ENCODE results near the gene AMDHD2.
A peak's percentile ranks its signal among the peaks of the same experiment; 100 is the strongest.
"Not testable (repeated sequence)": the region's sequence is repeated elsewhere in the genome, so short reads cannot be mapped to it uniquely, and the experiment has no call there.

Gene AMDHD2

GRCh38 chr16:2479996-2480395, 40.2 kb upstream of the AMDHD2 start:
- not testable (repeated sequence) for H2BK5ac ChIP-seq (ENCODE audit: low read depth, low read length, poor library complexity, severe bottlenecking); H4K8ac ChIP-seq (ENCODE audit: low read length)
- WGBS = 94% methylated on average over 10 of the region's 10 CpGs

GRCh38 chr16:2480948-2481347, 39.2 kb upstream of the AMDHD2 start:
- WGBS = 92% methylated on average over 12 of the region's 12 CpGs
- no peak overlapping the region for H3K4me3 ChIP-seq (ENCODE audit: insufficient read depth in 1 of 2, low read depth in 1 of 2, low read length in 2 of 2)

More at GRCh38 chr16:2479996-2480395, 40.2 kb upstream of the AMDHD2 start:
- DNase-seq; H3K27me3 ChIP-seq (ENCODE audit: control insufficient read depth in 1 of 2, insufficient read depth in 1 of 2, low read length in 2 of 2); H2BK12ac ChIP-seq (ENCODE audit: low read length in 2 of 2); H3K9ac ChIP-seq (ENCODE audit: low read length); H3K9me3 ChIP-seq (ENCODE audit: control insufficient read depth, low read length); H3K4me3 ChIP-seq (ENCODE audit: insufficient read depth in 1 of 2, low read depth in 1 of 2, low read length in 2 of 2); H3K4ac ChIP-seq (ENCODE audit: low read depth in 1 of 2, low read length in 2 of 2); H2AK5ac ChIP-seq (ENCODE audit: low read length, severe bottlenecking); H3K27ac ChIP-seq (ENCODE audit: low read length, poor library complexity, severe bottlenecking); H3K4me2 ChIP-seq (ENCODE audit: low read length, poor library complexity, severe bottlenecking); H3K23ac ChIP-seq (ENCODE audit: low read length in 2 of 2); H2AFZ ChIP-seq (ENCODE audit: low read depth, low read length); H2BK15ac ChIP-seq (ENCODE audit: low read depth, poor library complexity, severe bottlenecking); H3K18ac ChIP-seq (ENCODE audit: low read depth in 1 of 2, low read length in 2 of 2); H2BK120ac ChIP-seq (ENCODE audit: low read depth, low read length); H4K91ac ChIP-seq (ENCODE audit: low read length); H3K14ac ChIP-seq (ENCODE audit: low read length in 2 of 2): not testable (repeated sequence)
- H3K79me1 ChIP-seq (replicated peaks; ENCODE audit: low read length, poor library complexity, severe bottlenecking) = peaks cover 42% of the 10 kb centered on the region
- peaks cover 12% of the 10 kb centered on the region for H3K4me1 ChIP-seq (ENCODE audit: control insufficient read depth, insufficient read depth, low read depth, low read length)
- peaks cover 0 to 10% of the 10 kb centered on the region in 2 experiments for H3K36me3 ChIP-seq (ENCODE audit: control insufficient read depth in 1 of 2, insufficient read depth in 2 of 2, low read depth in 1 of 2, low read length in 2 of 2)

GRCh38 chr16:2481676-2482075, 38.5 kb upstream of the AMDHD2 start:
- Histone ChIP-seq H3K14ac (ENCODE audit: low read length in 2 of 2) (no peak overlapping the region), H3K18ac (ENCODE audit: low read depth in 1 of 2, low read length in 2 of 2) (no peak overlapping the region), H2AK5ac (ENCODE audit: low read length, severe bottlenecking) (no peak overlapping the region), H2AFZ (ENCODE audit: low read depth, low read length) (no peak overlapping the region), H3K9ac (ENCODE audit: low read length) (no peak overlapping the region), H3K36me3 (ENCODE audit: control insufficient read depth in 1 of 2, insufficient read depth in 2 of 2, low read depth in 1 of 2, low read length in 2 of 2) (peaks cover 0 to 14% of the 10 kb centered on the region in 2 experiments), H3K23ac (ENCODE audit: low read length in 2 of 2) (no peak overlapping the region), H3K27me3 (ENCODE audit: control insufficient read depth in 1 of 2, insufficient read depth in 1 of 2, low read length in 2 of 2) (no peaks in the 10 kb centered on the region), H3K27ac (ENCODE audit: low read length, poor library complexity, severe bottlenecking) (no peak overlapping the region), H3K4me1 (ENCODE audit: control insufficient read depth, insufficient read depth, low read depth, low read length) (peaks cover 9% of the 10 kb centered on the region), H4K8ac (ENCODE audit: low read length) (no peak overlapping the region), H4K91ac (ENCODE audit: low read length) (peak overlapping the region; percentile 70), H3K4ac (ENCODE audit: low read depth in 1 of 2, low read length in 2 of 2) (no peak overlapping the region), H2BK12ac (ENCODE audit: low read length in 2 of 2) (no peak overlapping the region), H3K9me3 (ENCODE audit: control insufficient read depth, low read length) (no peaks in the 10 kb centered on the region), H2BK120ac (ENCODE audit: low read depth, low read length) (no peak overlapping the region), H2BK15ac (ENCODE audit: low read depth, poor library complexity, severe bottlenecking) (no peak overlapping the region), H2BK5ac (ENCODE audit: low read depth, low read length, poor library complexity, severe bottlenecking) (no peak overlapping the region), H3K79me1 (replicated peaks; ENCODE audit: low read length, poor library complexity, severe bottlenecking) (peaks cover 53% of the 10 kb centered on the region), H3K4me3 (ENCODE audit: insufficient read depth in 1 of 2, low read depth in 1 of 2, low read length in 2 of 2) (no peak overlapping the region), H3K4me2 (ENCODE audit: low read length, poor library complexity, severe bottlenecking) (no peak overlapping the region)
- WGBS = 82% methylated on average over 7 of the region's 7 CpGs
- no peak for DNase-seq

More at GRCh38 chr16:2480948-2481347, 39.2 kb upstream of the AMDHD2 start:
- H2BK12ac ChIP-seq (ENCODE audit: low read length in 2 of 2) = no peak overlapping the region
- H3K4ac ChIP-seq (ENCODE audit: low read depth in 1 of 2, low read length in 2 of 2) = no peak overlapping the region
- no peak overlapping the region for H3K4me2 ChIP-seq (ENCODE audit: low read length, poor library complexity, severe bottlenecking)
- peaks cover 0 to 10% of the 10 kb centered on the region in 2 experiments for H3K36me3 ChIP-seq (ENCODE audit: control insufficient read depth in 1 of 2, insufficient read depth in 2 of 2, low read depth in 1 of 2, low read length in 2 of 2)
- DNase-seq = no peak
- H3K27me3 ChIP-seq (ENCODE audit: control insufficient read depth in 1 of 2, insufficient read depth in 1 of 2, low read length in 2 of 2) = no peaks in the 10 kb centered on the region
- H3K27ac ChIP-seq (ENCODE audit: low read length, poor library complexity, severe bottlenecking) = no peak overlapping the region
- peaks cover 48% of the 10 kb centered on the region for H3K79me1 ChIP-seq (replicated peaks; ENCODE audit: low read length, poor library complexity, severe bottlenecking)
- H3K14ac ChIP-seq (ENCODE audit: low read length in 2 of 2) = no peak overlapping the region
- H3K23ac ChIP-seq (ENCODE audit: low read length in 2 of 2) = peak overlapping the region in 1 of 2 experiments; percentile 71
- H3K4me1 ChIP-seq (ENCODE audit: control insufficient read depth, insufficient read depth, low read depth, low read length) = peaks cover 5% of the 10 kb centered on the region
- no peak overlapping the region for H4K8ac ChIP-seq (ENCODE audit: low read length)
- no peak overlapping the region for H2AFZ ChIP-seq (ENCODE audit: low read depth, low read length)
- H2BK5ac ChIP-seq (ENCODE audit: low read depth, low read length, poor library complexity, severe bottlenecking) = no peak overlapping the region
- no peak overlapping the region for H4K91ac ChIP-seq (ENCODE audit: low read length)
- H2AK5ac ChIP-seq (ENCODE audit: low read length, severe bottlenecking) = no peak overlapping the region
- H2BK120ac ChIP-seq (ENCODE audit: low read depth, low read length) = no peak overlapping the region
- H3K9ac ChIP-seq (ENCODE audit: low read length) = no peak overlapping the region
- no peaks in the 10 kb centered on the region for H3K9me3 ChIP-seq (ENCODE audit: control insufficient read depth, low read length)
- no peak overlapping the region for H3K18ac ChIP-seq (ENCODE audit: low read depth in 1 of 2, low read length in 2 of 2)
- H2BK15ac ChIP-seq (ENCODE audit: low read depth, poor library complexity, severe bottlenecking) = no peak overlapping the region

- DNase-seq = no peak
- Histone ChIP-seq H3K4ac (ENCODE audit: low read depth in 1 of 2, low read length in 2 of 2) (no peak overlapping the region), H4K8ac (ENCODE audit: low read length) (peak overlapping the region; percentile 45), H3K36me3 (ENCODE audit: control insufficient read depth in 1 of 2, insufficient read depth in 2 of 2, low read depth in 1 of 2, low read length in 2 of 2) (peaks cover 0 to 20% of the 10 kb centered on the region in 2 experiments), H4K91ac (ENCODE audit: low read length) (peak overlapping the region; percentile 48), H3K4me1 (ENCODE audit: control insufficient read depth, insufficient read depth, low read depth, low read length) (peaks cover 13% of the 10 kb centered on the region), H3K18ac (ENCODE audit: low read depth in 1 of 2, low read length in 2 of 2) (no peak overlapping the region), H3K79me1 (replicated peaks; ENCODE audit: low read length, poor library complexity, severe bottlenecking) (peaks cover 59% of the 10 kb centered on the region), H3K9me3 (ENCODE audit: control insufficient read depth, low read length) (no peaks in the 10 kb centered on the region), H2AFZ (ENCODE audit: low read depth, low read length) (no peak overlapping the region), H2BK12ac (ENCODE audit: low read length in 2 of 2) (no peak overlapping the region), H3K9ac (ENCODE audit: low read length) (peak overlapping the region; percentile 86), H3K27ac (ENCODE audit: low read length, poor library complexity, severe bottlenecking) (no peak overlapping the region), H2BK15ac (ENCODE audit: low read depth, poor library complexity, severe bottlenecking) (peak overlapping the region; percentile 6), H2BK5ac (ENCODE audit: low read depth, low read length, poor library complexity, severe bottlenecking) (no peak overlapping the region), H3K14ac (ENCODE audit: low read length in 2 of 2) (peak overlapping the region in 1 of 2 experiments; percentile 29), H3K23ac (ENCODE audit: low read length in 2 of 2) (no peak overlapping the region), H2AK5ac (ENCODE audit: low read length, severe bottlenecking) (no peak overlapping the region), H3K4me3 (ENCODE audit: insufficient read depth in 1 of 2, low read depth in 1 of 2, low read length in 2 of 2) (peak overlapping the region in 1 of 2 experiments; percentile 72), H3K27me3 (ENCODE audit: control insufficient read depth in 1 of 2, insufficient read depth in 1 of 2, low read length in 2 of 2) (no peaks in the 10 kb centered on the region), H3K4me2 (ENCODE audit: low read length, poor library complexity, severe bottlenecking) (no peak overlapping the region), H2BK120ac (ENCODE audit: low read depth, low read length) (no peak overlapping the region)
- 95% methylated on average over 13 of the region's 13 CpGs for WGBS
Measured at GRCh38 chr16:2482249-2482648, 37.9 kb upstream of the AMDHD2 start.

Measured in mesenchymal stem cell (in vitro differentiated cells and primary cell).